Left renal cortex interstitium (tissue), 4 donors: ENCODE data around the gene APOBEC3H. TPM values are rescaled to one million over a fixed set of nuclear protein-coding genes. Genes with fewer than 3 reads are reported as not detected.
"Not testable (repeated sequence)": the region's sequence is repeated elsewhere in the genome, so short reads cannot be mapped to it uniquely, and the experiment has no call there.

Source experiments
- DNase-seq, 4 donors: peaks; one replicate each; pipeline ENCODE4 v3.0.0-alpha.2; 2013; ENCODE audit warnings: low read depth in 4 of 4, low spot score in 2 of 4, missing footprints in 1 of 4
- polyA plus RNA-seq, 4 donors: library from polyadenylated mRNA; unstranded; fragments of 120-200 nt; gene quantifications; one replicate each; pipeline ENCODE4 v1.2.1, GENCODE V29; 2013; ENCODE audit not compliant: insufficient read length in 4 of 4

Gene APOBEC3H
- polyA plus RNA-seq = under 1 TPM in 2 of 4 donors, not detected in 2; 0.24 to 0.30 TPM

DNA sequence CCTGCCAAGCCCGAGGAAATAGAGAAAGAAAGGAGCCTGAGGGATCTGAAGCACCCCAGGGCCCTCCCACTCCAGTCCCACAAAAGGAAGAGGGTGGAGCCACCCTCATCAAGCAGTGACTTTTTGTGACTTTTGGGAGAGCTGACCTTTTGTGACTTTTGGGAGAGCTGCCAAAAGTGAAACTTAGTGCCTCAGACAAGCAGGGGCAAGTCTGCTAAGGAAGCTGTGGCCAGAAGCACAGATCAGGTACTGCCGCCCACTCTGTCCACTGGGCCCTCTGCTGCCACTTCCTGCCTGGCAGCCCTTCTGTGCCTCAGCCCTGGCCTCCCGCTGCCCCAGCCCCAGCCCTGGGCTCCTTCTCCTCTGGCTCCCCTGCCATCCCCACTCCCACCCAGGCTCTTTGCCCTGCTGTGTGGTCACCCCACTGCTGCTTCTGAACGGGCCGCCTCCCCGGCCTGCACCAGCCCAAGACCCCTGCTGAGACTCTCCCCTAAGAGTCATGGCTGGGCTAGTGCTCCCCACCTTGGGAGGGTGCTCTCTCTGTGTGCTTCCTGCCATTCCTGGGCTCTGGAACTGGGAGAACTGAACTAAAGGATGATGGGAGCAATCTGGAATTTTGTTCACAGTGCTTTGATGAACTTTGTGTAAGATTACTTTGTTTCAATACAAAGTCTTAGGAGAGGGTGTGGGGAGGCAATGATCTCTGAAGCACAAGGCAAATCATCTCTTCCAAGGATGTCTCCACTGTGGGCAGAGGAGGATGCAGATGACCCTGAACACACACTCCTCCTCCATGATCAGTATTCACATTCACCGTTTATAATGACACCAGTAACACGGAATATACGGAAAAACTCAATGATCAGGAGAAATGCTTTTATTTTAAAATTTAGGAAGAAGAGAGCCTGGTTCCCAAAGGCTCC lies at the start of gene APOBEC3H:
TSS of gene APOBEC3H (plus strand) at position 147 of the 923 bp plus-strand sequence. CDS start 3,035 bp downstream, outside the sequence.
- DNase-seq = no peak

DNA sequence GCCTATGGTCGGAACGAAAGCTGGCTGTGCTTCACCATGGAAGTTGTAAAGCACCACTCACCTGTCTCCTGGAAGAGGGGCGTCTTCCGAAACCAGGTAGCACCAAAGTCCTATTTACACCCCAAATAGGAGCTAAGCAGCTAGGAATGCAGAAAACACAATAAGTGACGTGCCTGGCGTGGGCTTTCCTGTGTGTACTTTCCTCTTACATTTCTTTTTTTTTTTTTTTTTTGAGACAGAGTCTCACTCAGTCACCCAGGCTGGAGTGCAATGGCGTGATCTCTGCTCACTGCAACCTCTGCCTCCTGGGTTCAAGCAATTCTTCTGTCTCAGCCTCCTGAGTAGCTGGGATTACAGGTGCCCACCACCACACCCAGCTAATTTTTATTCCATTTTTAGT lies 47.6 kb upstream of the APOBEC3H start:
- DNase-seq = not testable (repeated sequence)

DNA sequence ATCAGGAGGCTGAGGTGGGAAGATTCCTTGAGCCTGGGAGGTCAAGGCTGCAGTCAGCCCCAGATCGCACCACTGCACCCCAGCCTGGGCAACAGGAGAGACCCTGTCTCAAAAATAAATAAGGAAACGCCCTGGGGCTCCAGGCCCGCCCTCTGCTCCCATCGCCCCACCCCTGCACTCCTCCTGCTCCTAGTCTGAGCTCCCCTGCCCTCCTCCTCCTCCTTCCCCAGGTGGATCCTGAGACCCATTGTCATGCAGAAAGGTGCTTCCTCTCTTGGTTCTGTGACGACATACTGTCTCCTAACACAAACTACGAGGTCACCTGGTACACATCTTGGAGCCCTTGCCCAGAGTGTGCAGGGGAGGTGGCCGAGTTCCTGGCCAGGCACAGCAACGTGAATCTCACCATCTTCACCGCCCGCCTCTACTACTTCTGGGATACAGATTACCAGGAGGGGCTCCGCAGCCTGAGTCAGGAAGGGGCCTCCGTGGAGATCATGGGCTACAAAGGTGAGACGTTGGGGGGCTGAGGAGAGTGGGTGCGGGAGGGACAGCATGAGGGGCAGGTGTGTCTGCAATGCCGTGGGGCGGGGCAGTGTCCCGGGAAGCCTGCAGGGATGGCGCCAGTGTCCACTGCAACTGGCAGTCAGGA lies 45.1 kb upstream of the APOBEC3H start:
- DNase-seq = not testable (repeated sequence)

DNA sequence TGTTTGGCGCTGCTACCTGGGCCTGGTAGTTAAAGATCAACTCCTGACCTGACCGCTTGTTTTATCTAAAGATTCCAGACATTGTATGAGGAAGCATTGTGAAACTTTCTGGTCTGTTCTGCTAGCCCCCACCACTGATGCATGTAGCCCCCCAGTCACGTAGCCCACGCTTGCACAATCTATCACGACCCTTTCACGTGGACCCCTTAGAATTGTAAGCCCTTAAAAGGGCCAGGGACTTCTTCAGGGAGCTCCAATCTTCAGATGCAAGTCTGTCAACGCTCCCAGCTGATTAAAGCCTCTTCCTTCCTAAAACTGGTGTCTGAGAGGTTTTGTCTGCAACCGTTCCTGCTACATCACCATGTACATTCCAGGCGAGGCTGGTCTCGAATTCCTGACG lies 41.4 kb upstream of the APOBEC3H start:
- no peak for DNase-seq

DNA sequence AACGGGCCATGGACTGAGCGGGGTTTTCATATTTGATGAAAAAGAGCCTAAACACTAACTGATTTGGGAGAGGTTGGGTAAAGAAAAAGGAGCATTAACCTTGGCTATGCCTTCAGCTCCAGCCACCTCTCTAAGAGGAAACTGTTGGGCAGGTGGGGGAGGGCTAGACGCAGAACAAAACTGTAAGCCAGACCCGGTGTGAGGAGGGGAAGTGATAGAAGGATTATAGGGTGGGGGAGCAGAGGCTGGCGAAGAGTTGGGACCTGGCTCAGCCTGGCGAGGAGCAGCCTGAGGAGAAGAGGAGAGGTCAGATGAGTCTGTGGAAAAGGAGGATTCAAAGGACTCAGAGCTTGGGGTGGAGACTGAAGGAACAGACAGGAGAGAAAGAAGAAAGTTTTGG lies 35.8 kb upstream of the APOBEC3H start:
- not testable (repeated sequence) for DNase-seq

DNA sequence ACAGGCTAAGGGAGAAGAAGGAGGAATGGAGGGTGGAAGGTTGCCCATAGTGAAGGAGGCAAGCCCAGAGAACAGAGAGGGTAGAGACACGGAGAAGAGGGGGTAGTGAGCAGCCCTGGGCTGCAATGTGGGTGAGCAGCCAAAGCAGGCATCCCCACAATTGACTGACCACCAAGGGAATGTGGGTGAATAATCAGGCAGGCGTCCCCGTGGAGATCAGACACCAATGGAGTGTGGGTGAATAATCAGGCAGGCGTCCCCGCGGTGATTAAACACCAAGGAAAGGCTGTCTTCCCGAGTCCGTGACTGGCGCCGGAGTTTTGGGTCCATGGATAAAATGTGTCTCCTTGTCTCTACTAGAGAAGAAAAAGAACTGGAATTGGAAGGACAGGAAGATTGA lies 35.1 kb upstream of the APOBEC3H start:
- not testable (repeated sequence) for DNase-seq

DNA sequence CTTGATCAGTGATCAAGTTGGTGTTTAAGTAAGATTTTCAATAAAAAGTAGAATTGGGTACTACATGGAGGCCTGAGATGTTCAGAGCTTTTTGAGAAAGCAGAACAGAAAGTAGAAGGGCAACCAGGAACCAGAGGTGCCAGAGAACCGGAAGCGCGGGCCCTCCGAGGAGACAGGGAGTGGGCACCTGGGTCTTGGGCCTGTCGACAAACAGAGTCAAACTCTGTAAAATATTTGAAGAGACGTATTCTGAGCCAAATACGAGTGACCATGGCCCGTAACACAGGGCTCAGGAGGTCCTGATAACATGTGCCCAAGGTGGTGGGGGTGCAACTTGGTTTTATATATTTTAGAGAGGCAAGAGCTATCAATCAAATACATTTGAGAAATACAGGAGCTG lies 33.1 kb upstream of the APOBEC3H start:
- DNase-seq = not testable (repeated sequence)

DNA sequence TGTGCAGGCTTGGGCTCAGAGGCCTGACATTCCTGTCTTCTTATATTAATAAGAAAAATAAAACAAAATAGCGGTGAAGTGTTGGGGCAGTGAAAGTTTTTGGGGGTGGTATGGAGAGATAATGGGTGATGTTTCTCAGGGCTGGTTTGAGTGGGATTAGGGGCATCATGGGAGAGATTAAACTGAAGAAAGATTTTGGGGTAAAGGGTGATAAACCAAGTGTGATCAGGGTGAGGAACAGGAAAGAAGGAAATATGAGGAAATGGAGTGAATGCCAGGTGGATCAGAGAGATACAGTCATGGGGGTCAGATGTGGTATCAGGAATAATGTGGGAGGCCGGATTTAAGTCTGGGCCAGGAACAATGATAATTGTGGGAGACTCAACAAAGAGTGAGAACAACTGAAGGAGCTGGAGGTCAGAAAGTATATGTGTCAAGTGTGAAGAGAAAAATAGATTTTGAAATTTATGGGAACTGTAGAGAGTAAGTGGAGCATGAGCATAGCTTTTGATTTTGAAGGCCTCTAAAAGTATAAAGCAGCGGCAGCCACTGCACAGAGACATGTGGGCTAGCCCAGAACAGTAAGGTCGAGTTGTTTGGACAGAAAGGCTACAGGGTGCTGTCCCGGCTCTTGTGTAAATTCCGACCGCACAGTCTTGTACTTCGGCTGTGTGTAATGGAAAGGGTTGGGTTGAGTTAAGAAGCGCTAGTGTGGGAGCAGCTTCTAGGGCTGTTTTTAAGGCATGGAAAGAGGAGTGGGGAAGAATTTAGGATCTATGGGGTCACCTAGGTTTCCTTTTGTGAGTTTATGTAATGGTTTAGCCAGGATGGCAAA lies 30.4 kb upstream of the APOBEC3H start:
- not testable (repeated sequence) for DNase-seq

DNA sequence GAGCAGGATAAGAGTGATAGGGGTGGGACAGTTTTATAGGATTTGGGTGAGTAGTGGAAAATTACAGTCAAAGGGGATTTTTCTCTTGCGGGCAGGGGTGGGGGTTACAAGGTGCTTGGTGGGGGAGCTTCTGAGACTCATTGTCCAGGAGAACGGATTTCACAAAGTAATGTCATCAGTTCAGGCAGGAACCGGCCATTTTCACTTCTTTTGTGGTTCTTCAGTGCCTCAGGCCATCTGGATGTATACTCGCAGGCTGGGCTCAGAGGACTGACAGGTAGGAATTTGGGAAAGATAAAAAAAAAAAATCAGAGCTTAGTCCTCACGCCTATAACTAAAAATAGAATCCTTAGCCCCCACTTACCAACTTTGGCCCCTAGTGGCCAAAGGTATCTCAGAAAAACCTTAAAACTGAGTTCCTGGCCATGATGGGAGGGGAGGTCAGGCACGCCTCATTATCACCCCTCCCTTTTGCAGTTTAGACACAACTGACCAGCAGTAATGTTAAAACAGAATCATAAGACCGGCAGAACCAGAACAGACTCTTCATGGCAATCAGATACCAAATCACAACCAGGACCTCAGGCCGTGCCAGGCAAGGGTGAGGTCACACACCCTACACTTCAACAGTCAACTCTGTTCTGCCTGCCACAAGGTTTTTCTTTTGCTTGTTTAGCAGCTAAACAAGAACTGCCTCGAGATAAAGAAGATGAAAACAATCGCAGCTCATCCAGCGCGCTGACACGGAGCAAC lies 28.8 kb upstream of the APOBEC3H start:
- no peak for DNase-seq

DNA sequence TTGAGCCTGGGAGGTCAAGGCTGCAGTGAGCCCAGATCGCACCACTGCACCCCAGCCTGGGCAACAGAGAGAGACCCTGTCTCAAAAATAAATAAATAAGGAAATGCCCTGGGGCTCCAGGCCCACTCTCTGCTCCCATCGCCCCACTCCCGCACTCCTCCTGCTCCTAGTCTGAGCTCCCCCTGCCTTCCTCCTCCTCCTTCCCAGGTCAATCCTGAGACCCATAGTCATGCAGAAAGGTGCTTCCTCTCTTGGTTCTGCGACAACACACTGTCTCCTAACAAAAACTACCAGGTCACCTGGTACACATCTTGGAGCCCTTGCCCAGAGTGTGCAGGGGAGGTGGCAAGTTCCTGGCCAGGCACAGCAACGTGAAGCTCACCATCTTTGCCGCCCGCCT lies 26.9 kb upstream of the APOBEC3H start:
- no peak for DNase-seq

DNA sequence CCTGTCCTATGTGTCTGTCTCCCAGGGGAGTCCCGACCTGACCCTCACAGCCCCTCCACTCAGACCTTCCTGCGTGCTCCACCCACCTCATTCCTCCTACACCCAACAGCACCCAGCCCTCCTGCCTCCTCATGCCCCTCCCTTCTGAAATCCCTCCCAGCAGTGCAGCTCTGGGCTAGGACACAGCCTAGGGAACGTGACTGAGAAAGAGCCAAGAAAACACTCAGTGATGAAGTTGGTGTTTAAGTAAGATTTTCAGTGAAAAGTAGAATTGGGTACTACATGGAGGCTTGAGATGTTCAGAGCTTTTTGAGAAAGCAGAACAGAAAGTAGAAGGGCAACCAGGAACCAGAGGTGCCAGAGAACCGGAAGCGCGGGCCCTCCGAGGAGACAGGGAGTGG lies 24.5 kb upstream of the APOBEC3H start:
- not testable (repeated sequence) for DNase-seq

DNA sequence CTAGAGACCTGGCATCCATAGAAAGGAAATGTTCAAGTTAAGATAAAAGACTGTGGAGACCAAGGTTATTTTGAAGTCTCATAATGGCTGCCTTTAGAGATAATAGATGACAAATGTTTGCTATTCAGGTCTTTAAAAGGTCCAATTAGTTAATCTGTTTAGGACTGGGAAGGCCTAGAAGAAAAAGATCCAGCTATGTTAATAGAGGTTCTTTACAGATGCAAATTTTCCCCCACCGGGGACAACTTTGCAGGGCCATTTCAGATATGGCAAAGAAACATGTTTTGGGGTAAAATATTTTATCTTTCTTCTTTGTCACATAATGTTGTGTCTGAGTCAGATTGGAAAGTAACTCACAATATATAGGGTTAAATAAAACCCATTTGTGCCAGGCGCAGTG lies 23.1 kb upstream of the APOBEC3H start:
- DNase-seq = no peak

DNA sequence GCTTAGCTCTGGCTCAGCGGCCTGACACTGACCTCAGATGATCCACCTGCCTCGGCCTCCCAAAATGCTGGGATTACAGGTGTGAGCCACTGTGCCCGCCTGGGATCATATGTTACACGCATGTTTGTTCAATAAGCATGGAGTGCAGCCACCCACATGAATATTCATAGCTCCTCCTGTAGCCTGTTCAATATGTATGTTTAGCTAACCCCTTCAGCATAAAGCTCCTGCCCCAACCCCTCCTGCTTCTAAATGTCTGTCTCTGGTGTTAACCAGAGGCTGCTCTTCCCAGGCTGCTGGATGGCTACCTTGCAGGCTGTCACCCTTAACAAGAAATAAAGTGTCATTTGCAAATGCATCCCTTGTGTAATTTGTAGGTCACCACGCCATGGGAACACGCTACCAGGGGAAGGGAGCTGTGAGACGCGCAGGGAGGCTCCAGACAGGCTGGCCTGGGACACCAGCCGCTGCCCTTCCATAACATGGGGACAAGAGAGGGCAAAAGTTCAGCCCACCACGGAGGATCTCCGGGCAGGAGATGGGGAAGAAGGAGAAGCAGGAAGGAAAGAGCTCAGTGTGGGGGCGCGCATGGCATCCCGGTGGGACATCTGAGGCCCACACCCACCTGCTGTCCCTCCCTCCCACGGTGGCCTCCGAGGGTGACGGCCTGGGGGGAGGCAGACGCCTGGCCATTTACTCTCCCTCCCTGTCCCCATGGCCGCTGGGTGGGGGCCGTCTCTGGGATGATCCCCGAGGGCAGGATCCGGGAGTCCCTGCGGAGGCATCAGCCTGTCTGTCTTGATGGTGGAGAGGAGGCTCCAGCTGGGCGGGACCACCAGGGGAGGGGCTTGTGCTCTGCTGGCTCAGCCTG lies 20.7 kb upstream of the APOBEC3H start:
- DNase-seq = not testable (repeated sequence)

DNA sequence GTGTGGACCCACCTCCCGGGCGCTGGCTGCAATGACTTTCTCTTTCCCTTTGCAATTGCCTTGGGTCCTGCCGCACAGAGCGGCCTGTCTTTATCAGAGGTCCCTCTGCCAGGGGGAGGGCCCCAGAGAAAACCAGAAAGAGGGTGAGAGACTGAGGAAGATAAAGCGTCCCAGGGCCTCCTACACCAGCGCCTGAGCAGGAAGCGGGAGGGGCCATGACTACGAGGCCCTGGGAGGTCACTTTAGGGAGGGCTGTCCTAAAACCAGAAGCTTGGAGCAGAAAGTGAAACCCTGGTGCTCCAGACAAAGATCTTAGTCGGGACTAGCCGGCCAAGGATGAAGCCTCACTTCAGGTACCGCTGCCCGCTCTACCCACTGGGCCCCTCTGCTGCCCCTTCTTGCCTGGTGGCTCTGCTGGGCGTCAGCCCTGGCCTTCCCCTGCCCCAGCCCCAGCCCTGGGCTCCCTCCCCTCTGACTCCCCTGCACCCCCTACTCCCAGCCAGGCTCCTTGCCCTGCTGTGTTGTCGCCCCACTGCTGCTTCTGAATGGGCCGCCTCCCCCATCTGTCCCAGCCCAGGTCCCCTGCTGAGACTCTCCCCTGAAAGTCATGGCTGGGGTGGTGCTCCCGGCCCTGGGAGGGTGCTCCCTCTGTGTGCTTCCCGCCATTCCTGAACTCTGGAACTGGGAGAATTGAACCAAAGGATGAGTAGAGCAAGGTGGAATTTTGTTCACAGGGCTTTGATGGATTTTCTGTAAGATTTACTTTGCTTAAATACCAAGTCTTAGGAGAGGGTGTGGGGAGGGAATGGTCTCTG lies 19.8 kb upstream of the APOBEC3H start, which contains the start of gene APOBEC3G:
TSS of gene APOBEC3G (plus strand) at position 250 of the 815 bp plus-strand sequence. CDS start at position 337, 87 bp downstream.
- not testable (repeated sequence) for DNase-seq

DNA sequence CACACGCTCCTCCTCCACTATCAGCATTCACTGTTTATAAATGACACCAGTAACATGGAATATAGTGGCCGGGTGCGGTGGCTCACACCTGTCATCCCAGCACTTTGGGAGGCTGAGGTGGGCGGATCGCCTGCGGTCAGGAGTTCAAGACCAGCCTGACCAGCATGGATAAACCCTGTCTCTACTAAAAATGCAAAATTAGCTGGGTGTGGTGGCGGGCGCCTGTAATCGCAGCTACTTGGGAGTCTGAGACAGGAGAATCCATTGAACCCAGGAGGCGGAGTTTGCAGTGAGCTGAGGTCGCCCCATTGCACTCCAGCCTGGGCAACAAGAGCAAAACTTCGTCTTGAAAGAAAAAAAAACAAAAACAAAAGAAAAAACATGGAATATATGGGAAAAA lies 19.1 kb upstream of the APOBEC3H start:
- DNase-seq = not testable (repeated sequence)

DNA sequence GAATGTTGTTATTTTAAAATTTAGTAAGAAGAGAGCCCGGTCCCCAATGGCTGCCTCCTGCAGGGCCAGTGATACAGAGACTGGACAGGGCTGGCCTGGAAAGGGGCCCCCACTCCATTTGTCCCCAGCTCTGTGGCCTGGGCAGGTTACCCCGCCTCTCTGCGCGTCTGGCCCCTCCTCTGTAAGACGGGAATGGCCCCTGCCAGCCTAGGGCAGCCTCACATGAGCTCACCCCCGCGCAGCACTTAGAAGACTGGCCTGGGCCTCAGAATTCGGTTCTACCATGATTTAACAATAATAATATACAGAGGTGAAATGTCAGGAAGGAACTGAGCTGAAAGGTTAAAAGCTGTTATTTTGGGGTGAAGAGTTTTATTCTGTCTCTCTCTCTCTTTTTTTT lies 18.7 kb upstream of the APOBEC3H start:
- no peak for DNase-seq

DNA sequence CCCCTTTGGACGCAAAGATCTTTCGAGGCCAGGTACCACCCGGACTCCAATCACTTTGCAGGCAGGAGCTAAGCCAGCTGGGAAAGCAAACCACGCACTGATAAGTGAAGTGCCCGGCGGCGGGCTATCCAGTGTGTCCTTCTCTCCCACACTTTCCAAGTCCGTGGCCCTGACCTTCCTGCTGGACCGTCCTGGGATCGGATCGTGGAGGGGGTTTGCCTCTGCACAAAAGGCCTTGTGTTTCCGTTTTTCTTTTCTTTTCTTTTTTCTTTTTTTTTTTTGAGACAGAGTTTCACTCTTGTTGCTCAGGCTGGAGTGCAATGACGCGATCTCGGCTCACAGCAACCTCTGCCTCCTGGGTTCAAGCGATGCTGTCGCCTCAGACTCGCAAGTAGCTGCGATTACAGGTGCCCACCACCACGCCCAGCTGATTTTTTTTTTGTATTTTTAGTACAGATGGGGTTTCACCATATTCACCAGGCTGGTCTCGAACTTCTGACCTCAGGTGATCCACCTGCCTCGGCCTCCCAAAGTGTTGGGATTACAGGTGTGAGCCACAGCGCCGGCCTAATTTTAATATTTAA lies 17.9 kb upstream of the APOBEC3H start:
- not testable (repeated sequence) for DNase-seq
